Tibial artery (tissue), 4 donors: ENCODE measurements around the gene PNPLA6.

Experiments
- DNase-seq, 2 donors: peaks; one replicate each; pipeline ENCODE4 v3.0.0-alpha.2; 2019
- H3K27ac ChIP-seq, 2 donors: fragments of 200-600 bp; sonication (generic) in 1 of 2; 1 replicate in 1 of 2; 2 replicates in 1 of 2; pipeline ENCODE4 v1.5.1; 2018 to 2019; ENCODE audit warnings: mild to moderate bottlenecking in 1 of 2
- H3K27me3 ChIP-seq, 2 donors: fragments of 200-600 bp; sonication (generic) in 1 of 2; one replicate each; pipeline versions ENCODE4 v1.5.1 to v1.6.0; 2016 to 2019
- H3K36me3 ChIP-seq, 3 donors: fragments of 200-600 bp; sonication (generic) in 2 of 3; one replicate each; pipeline ENCODE4 v1.5.1; 2016 to 2019; ENCODE audit warnings: mild to moderate bottlenecking in 2 of 3
- H3K4me1 ChIP-seq, 4 donors: fragments of 200-600 bp; sonication (generic) in 2 of 4; 1 replicate in 3 of 4; 2 replicates in 1 of 4; pipeline ENCODE4 v1.5.1; 2016 to 2019
- H3K4me3 ChIP-seq, 2 donors: fragments of 200-600 bp; sonication (generic) in 1 of 2; 1 replicate in 1 of 2; 2 replicates in 1 of 2; pipeline ENCODE4 v1.5.1; 2018 to 2019; ENCODE audit warnings: mild to moderate bottlenecking in 2 of 2
- H3K9me3 ChIP-seq, 3 donors: fragments of 200-600 bp; sonication (generic) in 1 of 3; one replicate each; pipeline ENCODE4 v1.5.1; 2016 to 2019
- CTCF ChIP-seq, 2 experiments: fragments of 200-600 bp in 1 of 2; fragments of 450-650 bp in 1 of 2; IDR thresholded peaks; one replicate each; pipeline ENCODE4 v1.5.1; 2017 to 2019; ENCODE audit warnings: antibody characterized with exemption in 2 of 2, mild to moderate bottlenecking in 1 of 2, moderate library complexity in 1 of 2
- intact Hi-C: fragments of 100-400 bp; cut with DNase I; formaldehyde crosslinking; loops from one replicate; pipeline ENCODE4 v1.15.0; 2023; ENCODE audit warnings: low total_unique reads

The PNPLA6 gene

GRCh38 chr19:7541828-7542443 lies 6.4 kb downstream of the PNPLA6 start:
- Histone ChIP-seq H3K36me3 (peaks cover 49 to 93% (median 68%) of the 10 kb centered on the region in 3 donors), H3K27me3 (no peaks in the 10 kb centered on the region), H3K27ac (no peak overlapping the region), H3K9me3 (no peaks in the 10 kb centered on the region), H3K4me1 (no peaks in the 10 kb centered on the region), H3K4me3 (no peak overlapping the region)
- no peak for TF ChIP-seq CTCF (IDR thresholded peaks at IDR 0.05)
- DNase-seq, result no peak
- intact Hi-C loops, result no loop called here

- DNase-seq, result no peak
- no peak overlapping the region for H3K27ac ChIP-seq
- intact Hi-C loops, result no loop called here
- H3K4me3 ChIP-seq, result no peak overlapping the region
- H3K36me3 ChIP-seq, result peaks cover 49 to 85% (median 62%) of the 10 kb centered on the region in 3 donors
- no peak for TF ChIP-seq CTCF (IDR thresholded peaks at IDR 0.05)
- H3K9me3 ChIP-seq, result no peaks in the 10 kb centered on the region
- H3K27me3 ChIP-seq, result no peaks in the 10 kb centered on the region
- no peaks in the 10 kb centered on the region for H3K4me1 ChIP-seq
Measured at GRCh38 chr19:7542556-7543348, 7.2 kb downstream of the PNPLA6 start.

- Histone ChIP-seq H3K27ac (no peak overlapping the region), H3K4me1 (no peaks in the 10 kb centered on the region), H3K9me3 (no peaks in the 10 kb centered on the region), H3K36me3 (peaks cover 37 to 69% (median 49%) of the 10 kb centered on the region in 3 donors), H3K27me3 (no peaks in the 10 kb centered on the region), H3K4me3 (no peak overlapping the region)
- DNase-seq, result no peak
- intact Hi-C loops, result no loop called here
- TF ChIP-seq CTCF (IDR thresholded peaks at IDR 0.05), result no peak
Measured at GRCh38 chr19:7544626-7545025, 9.1 kb downstream of the PNPLA6 start.

GRCh38 chr19:7545300-7545699 lies 9.8 kb downstream of the PNPLA6 start:
- no peaks in the 10 kb centered on the region for H3K27me3 ChIP-seq
- H3K9me3 ChIP-seq, result no peaks in the 10 kb centered on the region
- H3K4me1 ChIP-seq, result no peaks in the 10 kb centered on the region
- no peak overlapping the region for H3K4me3 ChIP-seq
- no peak for DNase-seq
- intact Hi-C loops, result no loop called here
- no peak overlapping the region for H3K27ac ChIP-seq
- TF ChIP-seq CTCF (IDR thresholded peaks at IDR 0.05), result no peak
- H3K36me3 ChIP-seq, result peaks cover 37 to 69% (median 49%) of the 10 kb centered on the region in 3 donors

GRCh38 chr19:7545904-7546303 lies 10.4 kb downstream of the PNPLA6 start:
- Histone ChIP-seq H3K36me3 (peaks cover 34 to 69% (median 49%) of the 10 kb centered on the region in 3 donors), H3K27ac (no peak overlapping the region), H3K4me1 (peaks cover 0 to 2% (median 0%) of the 10 kb centered on the region in 4 donors), H3K9me3 (no peaks in the 10 kb centered on the region), H3K4me3 (no peak overlapping the region), H3K27me3 (no peaks in the 10 kb centered on the region)
- intact Hi-C loops, result no loop called here
- no peak for DNase-seq
- no peak for TF ChIP-seq CTCF (IDR thresholded peaks at IDR 0.05)
